Stimulated activated CD4-positive, alpha-beta T cell treated with anti-CD3 and anti-CD28 coated beads, Interleukin-15, amount 100 ng/mL, for 24 hours (primary cell): ENCODE results near the gene KDM4B.

Experiments used
- DNase-seq: peaks from one replicate; pipeline ENCODE4 v3.0.0-alpha.2; 2020

The KDM4B gene

DNA sequence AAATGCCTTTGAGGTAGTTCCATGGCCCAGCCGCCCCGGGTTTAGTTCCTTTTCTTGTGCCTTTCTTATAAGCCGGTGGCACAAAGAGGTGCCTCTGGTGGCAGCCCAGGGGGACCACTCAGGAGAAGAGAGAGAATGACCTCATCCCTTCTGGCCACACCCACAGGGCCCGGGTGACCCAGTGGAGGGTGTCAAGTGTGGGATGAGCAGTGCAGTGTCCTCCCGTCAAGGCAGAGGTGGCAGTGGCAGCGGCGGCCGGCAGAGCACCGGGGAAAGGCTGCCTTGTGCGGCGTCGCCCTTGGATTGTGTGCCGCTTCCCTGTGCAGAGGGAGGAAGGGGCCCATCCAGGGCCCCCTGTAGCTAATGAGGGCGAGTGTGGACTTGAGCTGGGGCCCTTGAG is 47.9 kb downstream of the KDM4B start:
- no peak for DNase-seq

DNA sequence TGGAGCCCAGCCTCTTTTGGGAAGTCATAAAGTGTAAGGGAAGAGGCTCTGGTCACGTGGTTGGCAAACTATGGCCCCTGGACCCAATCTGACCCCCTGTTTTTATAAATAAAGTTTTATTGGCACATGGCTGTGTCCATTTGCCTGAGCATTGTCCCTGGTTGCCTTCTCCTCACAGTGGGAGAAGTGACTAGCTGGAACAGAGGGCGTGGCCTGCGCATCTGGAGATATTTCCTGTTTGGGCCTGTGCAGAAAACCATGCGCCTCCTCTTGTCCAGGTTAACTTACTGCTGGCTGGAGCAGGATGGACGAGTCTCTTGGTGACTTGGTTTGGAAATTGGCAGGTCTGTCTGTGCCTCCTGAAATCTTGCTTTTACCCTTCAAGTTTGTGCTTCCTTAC is 48.3 kb downstream of the KDM4B start:
- DNase-seq, result no peak

DNA sequence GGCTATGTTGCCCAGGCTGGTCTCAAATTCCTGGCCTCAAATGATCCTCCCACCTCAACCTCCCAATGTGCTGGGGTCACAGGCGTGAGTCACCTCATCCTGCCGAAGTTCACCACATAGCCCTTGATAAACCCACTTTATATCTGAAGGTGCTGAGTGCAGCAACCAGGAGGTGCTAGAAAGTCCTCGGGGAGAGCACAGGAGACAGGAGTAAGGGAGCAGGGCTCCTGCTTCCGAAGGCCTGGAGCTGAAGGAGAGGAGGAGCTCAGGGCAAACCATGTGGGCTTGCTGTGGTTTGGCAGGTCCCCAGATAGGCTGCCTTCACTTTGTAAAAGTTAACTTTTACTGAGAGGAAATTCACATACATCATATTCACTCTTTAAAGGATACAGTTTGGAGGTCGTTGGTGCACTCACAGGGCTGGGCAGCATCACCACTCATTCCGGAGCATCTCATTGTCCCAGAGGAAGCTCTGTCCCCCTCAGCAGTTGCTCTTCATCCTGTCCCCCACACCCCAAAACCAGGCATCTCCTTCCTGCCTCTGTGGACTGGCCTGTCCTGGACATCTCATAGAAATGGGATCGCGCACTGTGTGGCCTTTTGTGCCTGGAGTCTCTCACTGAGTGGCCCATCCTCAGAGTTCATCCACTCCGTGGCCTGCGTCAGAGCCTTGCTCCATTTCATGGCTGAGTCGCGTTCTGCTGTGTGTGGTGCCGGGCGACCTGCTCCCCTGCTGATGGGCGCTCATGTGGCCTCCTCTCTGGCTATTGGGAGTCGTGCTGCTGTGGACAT is 49.5 kb downstream of the KDM4B start:
- no peak for DNase-seq

DNA sequence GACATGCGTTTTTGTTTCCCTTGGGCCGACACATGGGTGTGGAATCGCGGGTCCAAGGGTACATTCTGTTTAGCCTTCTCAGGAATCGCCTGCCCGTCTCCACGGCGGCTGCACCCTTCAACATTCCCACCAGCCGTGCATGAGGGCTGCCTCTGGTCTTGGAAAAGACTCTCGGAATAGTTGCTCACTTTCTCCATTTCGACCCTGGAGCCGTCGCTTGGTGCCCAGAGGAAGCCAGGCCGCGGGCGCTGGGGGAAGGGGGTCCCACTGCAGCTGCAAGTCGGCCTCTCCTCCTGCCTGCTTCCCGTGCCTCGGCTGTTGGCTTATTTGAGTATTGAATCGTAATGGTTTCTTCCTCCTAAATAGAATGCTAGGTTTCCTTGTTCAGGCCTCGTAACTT is 51.5 kb downstream of the KDM4B start:
- no peak for DNase-seq

DNA sequence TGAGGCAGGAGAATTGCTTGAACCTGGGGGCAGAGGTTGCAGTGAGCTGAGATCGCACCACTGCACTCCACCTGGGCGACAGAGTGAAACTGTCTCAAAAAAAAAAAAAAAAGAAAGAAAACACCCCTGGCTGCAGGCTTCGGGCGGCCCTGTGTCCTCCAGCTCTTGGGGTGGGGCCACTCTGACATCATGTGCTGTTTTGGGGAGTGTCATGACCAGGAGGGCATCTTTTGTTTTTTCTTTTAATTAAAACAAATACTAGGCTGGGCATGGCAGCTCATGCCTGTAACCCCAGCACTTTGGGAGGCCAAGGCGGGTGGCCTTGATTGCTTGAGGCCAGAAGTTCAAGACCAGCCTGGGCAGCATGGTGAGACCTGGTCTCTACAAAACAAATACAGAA is 52.1 kb downstream of the KDM4B start:
- no peak for DNase-seq

GRCh38 chr19:5022066-5022860 is 53.4 kb downstream of the KDM4B start:
- DNase-seq, result no peak

GRCh38 chr19:5023128-5023571 is 54.2 kb downstream of the KDM4B start:
- DNase-seq, result no peak

DNA sequence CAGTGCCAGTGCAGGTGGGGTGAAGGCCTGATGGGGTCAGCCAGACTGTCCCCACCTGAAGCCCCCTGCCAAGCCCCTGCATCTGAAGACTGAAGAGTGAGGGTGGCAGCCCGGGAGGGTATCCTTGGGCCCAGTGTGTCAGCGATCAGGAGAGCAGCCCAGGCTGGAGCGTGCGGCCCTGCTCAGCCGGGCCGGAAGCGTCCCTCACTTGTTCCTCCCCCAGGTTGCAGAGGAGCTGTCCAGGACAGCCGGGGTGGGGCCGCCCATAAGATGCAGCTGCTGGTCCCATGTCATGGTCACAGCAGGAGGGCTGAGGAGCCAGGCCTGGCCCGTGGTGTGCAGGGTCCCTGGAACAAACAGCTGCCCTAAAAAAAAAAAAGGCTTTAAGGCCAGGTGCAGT is 55.4 kb downstream of the KDM4B start:
- no peak for DNase-seq

- no peak for DNase-seq
Measured at GRCh38 chr19:5025027-5025426, 56.1 kb downstream of the KDM4B start.

DNA sequence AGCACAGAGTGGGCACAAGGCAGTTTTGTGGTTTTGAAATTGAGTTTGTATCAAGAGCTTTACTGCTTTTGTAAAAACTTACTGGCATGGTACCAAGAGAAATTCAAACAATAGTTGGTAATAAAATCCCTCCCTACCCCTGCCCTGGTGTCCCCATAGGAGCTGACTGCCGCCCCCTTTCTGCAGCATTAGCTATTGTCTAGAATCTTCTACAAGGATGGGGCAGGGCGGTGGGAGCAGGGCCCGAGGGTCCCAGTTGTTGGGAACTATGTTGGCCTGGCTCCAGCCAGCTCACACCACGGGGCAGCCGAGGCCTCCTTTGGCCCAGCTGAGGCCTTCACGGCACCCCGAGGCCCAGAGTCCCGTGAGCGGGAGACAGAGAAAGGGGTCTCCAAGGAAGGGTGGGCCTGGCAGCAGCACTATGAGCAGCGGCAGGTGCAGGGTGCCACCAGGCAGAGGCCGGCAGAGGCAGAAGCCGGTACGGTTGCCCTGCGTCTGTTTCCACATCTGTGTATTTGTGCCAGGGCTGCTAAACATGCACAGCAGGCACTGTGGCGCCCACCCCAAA is 57.9 kb downstream of the KDM4B start:
- no peak for DNase-seq

- no peak for DNase-seq
Measured at GRCh38 chr19:5028229-5028886, 59.4 kb downstream of the KDM4B start.

GRCh38 chr19:5029596-5029995 is 60.7 kb downstream of the KDM4B start:
- DNase-seq, result peak; percentile 80

- no peak for DNase-seq
Measured at GRCh38 chr19:5030136-5030820, 61.4 kb downstream of the KDM4B start.

DNA sequence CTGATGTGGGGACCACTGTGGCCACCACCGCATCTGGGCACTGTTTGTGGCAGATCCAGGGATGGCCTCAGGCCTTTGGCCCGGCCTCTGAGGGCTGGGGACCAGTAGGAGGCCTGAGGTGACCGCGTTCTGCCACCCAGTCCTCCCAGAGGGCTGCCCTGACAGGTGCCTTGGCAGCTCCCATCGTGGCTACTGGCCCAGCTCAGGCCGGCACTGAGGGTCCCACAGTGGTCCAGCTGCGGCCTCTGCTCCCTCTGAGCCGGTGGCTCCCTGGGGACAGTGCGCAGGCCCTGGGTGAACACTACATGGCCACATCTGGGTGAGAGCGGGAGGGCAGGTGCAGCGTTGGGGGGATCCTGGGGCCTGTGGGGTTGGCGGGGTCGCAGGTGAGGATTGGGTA is 61.9 kb downstream of the KDM4B start:
- no peak for DNase-seq

- DNase-seq, result peak; percentile 86
Measured at GRCh38 chr19:5031231-5032100, 62.6 kb downstream of the KDM4B start.

GRCh38 chr19:5032101-5032967 is 63.4 kb downstream of the KDM4B start:
- no peak for DNase-seq

- DNase-seq, result no peak
Measured at GRCh38 chr19:5035105-5035761, 66.3 kb downstream of the KDM4B start.

DNA sequence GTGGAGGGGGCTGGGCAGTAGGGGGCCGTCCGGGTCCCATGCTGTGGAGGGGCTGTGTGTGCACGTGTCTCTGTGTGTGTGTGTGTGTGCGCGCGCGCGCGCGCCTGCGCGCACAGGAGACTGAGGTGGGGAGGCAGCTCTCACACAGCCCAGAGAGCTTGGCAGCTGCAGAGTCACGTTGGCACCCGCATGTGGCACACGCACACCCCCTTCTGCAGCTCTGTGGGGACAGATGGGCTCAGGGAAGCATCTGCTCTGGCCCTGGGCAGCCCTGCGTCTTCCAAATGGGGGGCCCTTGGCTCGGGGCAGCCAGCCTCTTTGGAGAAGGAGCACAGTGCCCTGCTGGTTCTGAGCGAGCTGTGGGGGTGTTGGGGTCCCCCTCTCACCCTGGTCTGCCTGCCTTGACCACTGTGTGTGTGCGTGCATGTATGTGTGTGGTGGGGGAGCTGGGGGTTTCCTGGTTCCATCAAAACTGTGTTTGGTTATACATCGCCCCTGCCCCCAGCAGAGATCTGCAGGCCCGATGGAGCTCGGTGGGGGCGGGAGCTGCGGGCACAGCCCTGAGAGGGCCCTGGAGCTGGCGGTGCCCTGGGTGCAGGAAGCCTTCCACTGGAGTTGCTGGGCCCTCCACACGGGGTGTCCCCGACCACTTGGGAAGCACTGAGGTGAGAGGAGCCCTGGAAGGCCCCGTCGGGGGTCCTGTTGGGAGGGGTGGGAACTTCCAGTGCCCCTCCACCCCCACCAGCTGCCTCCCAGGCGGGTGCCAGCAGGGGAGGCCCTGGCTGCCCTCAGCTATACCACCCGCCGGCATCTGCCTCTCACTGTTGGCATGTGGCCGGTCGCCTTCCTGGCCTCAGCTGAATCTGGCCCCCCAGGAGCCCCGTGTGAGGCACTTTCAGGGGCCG is 67.1 kb downstream of the KDM4B start:
- no peak for DNase-seq
